ENCODE data around the gene PPP2R2C.

GRCh38 chr4:6334203-6334887, 138.1 kb downstream of the PPP2R2C start:
- TF ChIP-seq POLR2A (IDR thresholded peaks at IDR 0.05; ENCODE audit: low read depth, low read length) (no peak), POLR2AphosphoS5 (IDR thresholded peaks at IDR 0.05; ENCODE audit: low read depth, low read length) (no peak), PAX5 (IDR thresholded peaks at IDR 0.05; ENCODE audit: insufficient read depth, low read length, severe bottlenecking) (no peak)
